GM12873 (cell line): ENCODE results near the gene GP9.

Experiments used
- CTCF ChIP-seq: IDR thresholded peaks from 2 replicates; pipeline ENCODE4 v1.5.1; 2012; ENCODE audit warnings: low read depth, mild to moderate bottlenecking, moderate library complexity, low read length, control low read depth; ENCODE audit not compliant: insufficient read depth; ENCODE audit errors: missing control alignments

Gene GP9

GRCh38 chr3:129030611-129031010, 30.0 kb upstream of the GP9 start:
- TF ChIP-seq CTCF: no peak

- no peak for TF ChIP-seq CTCF
These were observed 28.9 kb upstream of the GP9 start for GRCh38 chr3:129031476-129032215.

GRCh38 chr3:129032716-129033115, 27.9 kb upstream of the GP9 start:
- no peak for TF ChIP-seq CTCF

GRCh38 chr3:129033151-129033550, 27.4 kb upstream of the GP9 start:
- no peak for TF ChIP-seq CTCF

- no peak for TF ChIP-seq CTCF
These were observed 26.8 kb upstream of the GP9 start for GRCh38 chr3:129033633-129034321.

- no peak for TF ChIP-seq CTCF
These were observed 25.9 kb upstream of the GP9 start for GRCh38 chr3:129034642-129035041.

- TF ChIP-seq CTCF: no peak
These were observed 25.0 kb upstream of the GP9 start for GRCh38 chr3:129035360-129036221.
